Spleen (tissue), 13 donors: ENCODE data around the gene BCL7C. TPM values are rescaled to one million over a fixed set of nuclear protein-coding genes. Genes with fewer than 3 reads are reported as not detected.
A peak's percentile ranks its signal among the peaks of the same experiment; 100 is the strongest.
"Not testable (repeated sequence)": the region's sequence is repeated elsewhere in the genome, so short reads cannot be mapped to it uniquely, and the experiment has no call there.

Experiments
- DNase-seq: peaks from one replicate; pipeline ENCODE4 v3.0.0-alpha.2; 2020
- H3K27ac ChIP-seq, 8 donors: fragments of 200-600 bp; sonication (generic) in 7 of 8; 1 replicate in 4 of 8; 2 replicates in 4 of 8; pipeline versions ENCODE4 v1.5.0 to v1.8.0; 2016 to 2021; ENCODE audit warnings: inconsistent platforms in 4 of 8, mild to moderate bottlenecking in 4 of 8, moderate library complexity in 1 of 8
- H3K27me3 ChIP-seq, 7 donors: fragments of 200-600 bp; sonication (generic) in 6 of 7; replicated peaks in 1 of 7; 1 replicate in 4 of 7; 2 replicates in 3 of 7; pipeline versions ENCODE4 v1.5.0 to v1.8.0; 2016 to 2021; ENCODE audit warnings: inconsistent platforms in 3 of 7, mild to moderate bottlenecking in 1 of 7
- H3K36me3 ChIP-seq, 6 donors: fragments of 200-600 bp; sonication (generic) in 5 of 6; 1 replicate in 4 of 6; 2 replicates in 2 of 6; pipeline versions ENCODE4 v1.5.0 to v1.8.0; 2016 to 2021; ENCODE audit warnings: inconsistent platforms in 2 of 6
- H3K4me1 ChIP-seq, 6 donors: fragments of 200-600 bp; sonication (generic) in 5 of 6; 1 replicate in 3 of 6; 2 replicates in 3 of 6; pipeline versions ENCODE4 v1.5.0 to v1.8.0; 2016 to 2021; ENCODE audit warnings: inconsistent platforms in 3 of 6
- H3K4me3 ChIP-seq, 8 donors: fragments of 200-600 bp; sonication (generic) in 7 of 8; 1 replicate in 4 of 8; 2 replicates in 4 of 8; pipeline versions ENCODE4 v1.5.0 to v1.8.0; 2016 to 2021; ENCODE audit warnings: inconsistent platforms in 4 of 8, mild to moderate bottlenecking in 4 of 8, moderate library complexity in 2 of 8
- H3K9me3 ChIP-seq, 8 donors: fragments of 200-600 bp; sonication (generic) in 7 of 8; 1 replicate in 4 of 8; 2 replicates in 4 of 8; pipeline versions ENCODE4 v1.5.0 to v1.8.0; 2016 to 2021; ENCODE audit warnings: inconsistent platforms in 4 of 8
- POLR2A ChIP-seq, 3 donors: fragments of 450-650 bp; IDR thresholded peaks; one replicate each; pipeline ENCODE4 v1.5.1; 2017; ENCODE audit warnings: antibody characterized with exemption in 3 of 3, mild to moderate bottlenecking in 1 of 3
- POLR2AphosphoS5 ChIP-seq, 3 donors: sonication (generic); formaldehyde crosslinking; IDR thresholded peaks; one replicate each; pipeline ENCODE4 v1.5.1; 2017; ENCODE audit warnings: antibody characterized with exemption in 3 of 3
- WGBS, 5 donors: extraction: QIAGEN DNeasy Blood & Tissue Kit in 3 of 5; methylation state at CpG; one replicate each; pipeline versions ENCODE4 v1.1.5 to v1.1.7; 2013 to 2018; 5-methylcytosine and 5-hydroxymethylcytosine counted together
- intact Hi-C: fragments of 100-400 bp; cut with DNase I; formaldehyde crosslinking; loops from one replicate; pipeline ENCODE4 v1.15.0; 2023; ENCODE audit warnings: low total_unique reads
- long read RNA-seq, 2 donors: transcript quantifications; one replicate each; lab custom pipeline, GENCODE V29; 2026
- polyA plus RNA-seq, 3 donors: library from polyadenylated mRNA; stranded (reverse); fragments of 200-250 nt; gene quantifications; one replicate each; pipeline ENCODE4 v1.2.1, GENCODE V29; 2013
- total RNA-seq, 7 donors: library from RNA; depleted of rRNA in 3 of 7; stranded (reverse); fragments of >200 nt in 3 of 7; fragmentation: NEBNext Ultra II Directional in 4 of 7; extraction: Animal tissue kit (Norgen Biotek cat#: 25700) in 4 of 7; gene quantifications; one replicate each; pipeline versions ENCODE4 v1.1.0 to v1.2.1, GENCODE V29; 2016 to 2021
- TF ChIP-seq, protein P1 (sequence below), 11 experiments: fragments of 200-600 bp in 7 of 11; fragments of 450-650 bp in 4 of 11; sonication (generic) in 4 of 11; IDR thresholded peaks in 8 of 11; conservative IDR thresholded peaks in 3 of 11; 1 replicate in 7 of 11; 2 replicates in 4 of 11; pipeline versions ENCODE4 v1.4.0 to v1.8.0; 2016 to 2021; ENCODE audit warnings: antibody characterized with exemption in 11 of 11, inconsistent platforms in 4 of 11, mild to moderate bottlenecking in 1 of 11
- donor health status: healthy with polysubstance abuse.
- donor health status: DM: no; HTN: no; CAD: no; lungs with moderate emphysema.
- donor health status: DM: no; HTN: no; CAD: no.
- donor health status: Bipolar disorder and iron deficiency.
- donor health status: healthy.
- donor health status: DM: no; HTN: no; CAD: no.
- donor health status: DM: yes; HTN: yes; CAD: no.

Gene BCL7C
- total RNA-seq (10 to 100 TPM; 15.5 to 24.3 (median 21.6) TPM), polyA plus RNA-seq (10 to 100 TPM; 35.6 to 38.7 (median 37.8) TPM)
- long read RNA-seq, donor 1, transcript BCL7C-201 (6 exons, 1,740 nt): major isoform, 39 of 47 reads
- long read RNA-seq, donor 1, partial matches to known transcripts: 6 of 47 reads
- long read RNA-seq, donor 1, other reads (novel, unspliced or antisense): 0 of 47 reads
- long read RNA-seq, donor 2, transcript BCL7C-201 (6 exons, 1,740 nt): major isoform, 22 of 27 reads
- long read RNA-seq, donor 2, partial matches to known transcripts: 5 of 27 reads
- long read RNA-seq, donor 2, other reads (novel, unspliced or antisense): 0 of 27 reads

DNA sequence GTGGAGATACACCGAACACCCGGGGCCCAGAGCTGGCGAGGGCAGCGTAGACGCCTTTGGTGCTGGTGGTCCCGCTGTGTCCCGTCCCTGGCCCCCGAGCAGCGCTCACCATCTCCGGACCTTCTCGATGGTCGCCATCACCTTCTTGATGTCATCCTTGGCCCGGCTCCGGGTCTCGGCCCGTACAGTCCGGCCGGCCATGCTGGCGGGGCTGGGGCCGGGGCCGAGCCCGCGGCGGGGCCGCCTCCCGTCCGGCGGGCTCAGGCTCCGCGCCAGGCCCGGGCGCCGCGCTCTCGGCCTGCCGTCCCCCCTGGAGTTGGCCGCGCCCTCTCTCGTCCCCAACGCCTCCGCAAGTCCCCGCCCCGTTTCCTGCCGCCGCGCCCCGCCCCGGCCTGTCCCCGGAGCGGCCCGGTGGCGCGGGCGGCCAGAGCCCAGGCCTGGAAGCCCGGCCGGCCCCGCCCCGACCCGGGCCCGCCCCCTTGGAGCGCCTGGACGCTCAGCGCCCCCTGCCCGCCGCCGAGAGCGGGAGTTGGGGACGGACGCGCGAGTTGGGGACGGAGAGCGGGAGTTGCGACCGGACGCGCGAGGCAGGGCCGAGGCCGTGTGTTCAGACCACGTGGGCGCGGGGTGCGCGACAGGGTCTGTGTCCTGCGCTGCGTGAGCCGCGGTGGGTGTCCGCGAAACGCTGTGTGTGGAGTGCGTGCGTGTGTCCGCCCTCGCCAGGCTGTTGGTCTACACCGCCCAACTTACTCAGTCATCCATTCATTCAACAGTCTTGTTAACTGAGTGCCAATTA is at the start of gene BCL7C:
Gene BCL7C (minus strand): TSS at position 334 of the 796 bp plus-strand sequence. CDS start 133 bp downstream, at position 201.
- Histone ChIP-seq H3K4me3 (peak within 1 kb of the TSS; percentile 48 to 85 (median 64)), H3K27ac (peak within 1 kb of the TSS; percentile 81 to 95 (median 92)), H3K9me3 (no peaks in the 10 kb centered on the region), H3K36me3 (peaks cover 0 to 38% (median 16%) of the 10 kb centered on the region in 6 donors), H3K4me1 (peaks cover 18 to 61% (median 46%) of the 10 kb centered on the region in 6 donors), H3K27me3 (no peaks in the 10 kb centered on the region)
- peak; percentile 98 for DNase-seq
- 1 to 13% (median 1%) methylated on average over 5 to 97 of the region's 97 CpGs for WGBS, 5 donors
- peak in 2 of 3 donors; percentile 26 to 32 for TF ChIP-seq POLR2A (IDR thresholded peaks at IDR 0.05)
- TF ChIP-seq, protein P1, sequence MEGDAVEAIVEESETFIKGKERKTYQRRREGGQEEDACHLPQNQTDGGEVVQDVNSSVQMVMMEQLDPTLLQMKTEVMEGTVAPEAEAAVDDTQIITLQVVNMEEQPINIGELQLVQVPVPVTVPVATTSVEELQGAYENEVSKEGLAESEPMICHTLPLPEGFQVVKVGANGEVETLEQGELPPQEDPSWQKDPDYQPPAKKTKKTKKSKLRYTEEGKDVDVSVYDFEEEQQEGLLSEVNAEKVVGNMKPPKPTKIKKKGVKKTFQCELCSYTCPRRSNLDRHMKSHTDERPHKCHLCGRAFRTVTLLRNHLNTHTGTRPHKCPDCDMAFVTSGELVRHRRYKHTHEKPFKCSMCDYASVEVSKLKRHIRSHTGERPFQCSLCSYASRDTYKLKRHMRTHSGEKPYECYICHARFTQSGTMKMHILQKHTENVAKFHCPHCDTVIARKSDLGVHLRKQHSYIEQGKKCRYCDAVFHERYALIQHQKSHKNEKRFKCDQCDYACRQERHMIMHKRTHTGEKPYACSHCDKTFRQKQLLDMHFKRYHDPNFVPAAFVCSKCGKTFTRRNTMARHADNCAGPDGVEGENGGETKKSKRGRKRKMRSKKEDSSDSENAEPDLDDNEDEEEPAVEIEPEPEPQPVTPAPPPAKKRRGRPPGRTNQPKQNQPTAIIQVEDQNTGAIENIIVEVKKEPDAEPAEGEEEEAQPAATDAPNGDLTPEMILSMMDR (IDR thresholded peaks at IDR 0.05 in 8 of 11, conservative IDR thresholded peaks at IDR 0.05 in 3 of 11): peak in 10 of 11 experiments; percentile 5 to 66 (median 46)
- peak; percentile 67 to 86 (median 76) for TF ChIP-seq POLR2AphosphoS5 (IDR thresholded peaks at IDR 0.05)
- intact Hi-C loops: no loop called here

DNA sequence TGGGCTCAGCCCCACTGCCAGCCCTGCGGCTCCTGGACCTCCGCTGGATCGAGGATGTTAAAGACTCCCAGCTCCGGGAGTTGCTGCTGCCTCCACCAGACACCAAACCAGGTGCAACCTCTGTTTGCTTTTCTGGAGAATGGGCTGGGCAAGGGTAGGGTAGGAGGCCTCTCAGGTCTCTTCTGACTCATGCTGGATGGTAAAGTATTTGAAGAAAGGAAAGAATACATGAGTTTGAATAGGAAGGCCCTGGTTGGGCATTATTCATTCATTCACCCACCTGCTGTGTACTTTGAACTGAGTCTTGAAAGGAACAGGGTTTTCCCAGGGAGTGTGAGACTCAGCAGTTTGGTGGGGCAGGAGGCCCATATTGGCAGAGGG is 48.5 kb upstream of the BCL7C start:
- Histone ChIP-seq H3K4me1 (peaks cover 5 to 29% (median 18%) of the 10 kb centered on the region in 6 donors), H3K4me3 (peak overlapping the region in 2 of 8 donors; percentile 13 to 39), H3K27ac (peak overlapping the region in 6 of 8 donors; percentile 29 to 75 (median 60)), H3K36me3 (peaks cover 0 to 77% (median 4%) of the 10 kb centered on the region in 6 donors), H3K9me3 (no peaks in the 10 kb centered on the region), H3K27me3 (no peaks in the 10 kb centered on the region)
- no peak for DNase-seq
- TF ChIP-seq POLR2AphosphoS5 (IDR thresholded peaks at IDR 0.05) (no peak), POLR2A (IDR thresholded peaks at IDR 0.05) (no peak)
- TF ChIP-seq, protein P1 (IDR thresholded peaks at IDR 0.05 in 8 of 11, conservative IDR thresholded peaks at IDR 0.05 in 3 of 11): no peak
- intact Hi-C loops: no loop called here
- WGBS, 5 donors: 86 to 100% (median 89%) methylated on average over 1 to 4 of the region's 4 CpGs

DNA sequence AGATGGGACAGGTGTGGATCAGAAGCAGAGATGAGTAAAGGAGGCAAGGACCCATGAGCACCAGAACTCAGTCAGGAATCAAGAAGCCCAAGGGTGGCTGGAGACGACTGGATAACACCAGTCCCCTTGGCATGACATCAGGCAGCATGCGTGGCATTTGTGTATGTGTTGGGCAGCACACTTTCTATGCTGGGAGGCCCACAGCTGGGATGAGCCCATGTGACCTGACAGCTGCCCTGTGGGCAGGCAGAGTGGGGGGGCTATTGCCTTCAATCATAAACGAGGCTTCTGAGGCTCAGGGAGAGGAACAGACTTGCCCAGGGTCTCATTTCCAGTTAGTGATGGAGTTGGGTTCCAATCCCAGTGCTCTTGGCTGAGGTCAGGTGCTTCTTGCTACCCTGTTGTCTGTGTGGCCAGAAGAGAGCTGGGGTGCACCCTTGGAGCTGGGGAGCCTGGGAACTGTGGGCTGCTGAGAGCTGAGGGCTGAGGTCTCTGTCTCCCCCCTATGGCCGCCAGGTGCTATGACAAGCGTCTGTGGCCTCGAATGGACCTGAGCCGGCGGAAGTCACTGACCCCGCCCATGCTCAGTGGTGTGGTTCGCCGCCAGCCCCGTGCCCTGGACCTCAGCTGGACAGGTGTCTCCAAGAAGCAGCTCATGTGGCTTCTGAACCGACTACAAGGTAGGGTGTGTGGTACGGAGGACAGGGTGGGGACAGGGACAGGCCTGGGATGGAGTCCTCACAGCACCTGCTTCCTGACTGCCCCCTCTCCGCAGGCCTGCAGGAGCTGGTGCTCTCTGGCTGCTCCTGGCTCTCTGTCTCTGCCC is 47.9 kb upstream of the BCL7C start:
- Histone ChIP-seq H3K27ac (peak overlapping the region in 6 of 8 donors; percentile 29 to 75 (median 60)), H3K9me3 (no peaks in the 10 kb centered on the region), H3K4me1 (peaks cover 5 to 32% (median 19%) of the 10 kb centered on the region in 6 donors), H3K4me3 (peak overlapping the region in 2 of 8 donors; percentile 13 to 39), H3K27me3 (no peaks in the 10 kb centered on the region), H3K36me3 (peaks cover 0 to 78% (median 4%) of the 10 kb centered on the region in 6 donors)
- TF ChIP-seq, protein P1 (IDR thresholded peaks at IDR 0.05 in 8 of 11, conservative IDR thresholded peaks at IDR 0.05 in 3 of 11): peak; percentile 78 to 97 (median 93)
- no peak for TF ChIP-seq POLR2A (IDR thresholded peaks at IDR 0.05)
- peak; percentile 51 to 77 (median 66) for TF ChIP-seq POLR2AphosphoS5 (IDR thresholded peaks at IDR 0.05)
- 22 to 25% (median 23%) methylated on average over 7 to 15 of the region's 15 CpGs for WGBS, 5 donors
- intact Hi-C loops: no loop called here
- peak; percentile 95 for DNase-seq

DNA sequence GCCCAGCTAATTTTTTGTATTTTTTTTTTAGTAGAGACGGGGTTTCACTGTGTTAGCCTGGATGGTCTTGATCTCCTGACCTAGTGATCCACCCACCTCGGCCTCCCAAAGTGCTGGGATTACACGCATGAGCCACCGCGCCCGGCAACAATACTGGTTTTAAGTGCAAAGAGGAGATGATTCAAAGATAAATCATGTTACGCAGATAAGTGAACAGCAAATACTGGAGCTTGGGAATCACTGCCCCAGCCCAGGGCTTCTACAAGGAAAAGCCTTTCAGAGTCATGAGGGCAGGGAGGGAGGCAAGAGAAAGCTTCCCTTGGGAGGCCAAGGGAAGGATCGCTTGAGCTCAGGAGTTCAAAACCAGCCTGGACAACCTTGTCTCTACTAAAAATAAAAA is 45.7 kb upstream of the BCL7C start:
- 92 to 95% (median 94%) methylated on average over 8 of the region's 8 CpGs for WGBS, 5 donors
- H3K27ac ChIP-seq, H3K27me3 ChIP-seq, intact Hi-C loops, H3K9me3 ChIP-seq, H3K4me3 ChIP-seq, DNase-seq: not testable (repeated sequence)
- Histone ChIP-seq H3K36me3 (peaks cover 0 to 74% (median 9%) of the 10 kb centered on the region in 6 donors), H3K4me1 (peaks cover 5 to 41% (median 19%) of the 10 kb centered on the region in 6 donors)
